Stimulated activated effector memory CD8-positive, alpha-beta T cell treated with anti-CD3 and anti-CD28 coated beads, Interleukin-12 subunit alpha, Interleukin-12 subunit beta, amount 100 ng/mL, for 72 hours (primary cell): Measurements from ENCODE around the gene DNAH17.

ENCODE experiments used
- ATAC-seq: fragments of 150-1000 bp; cut with Tn5 transposase; 2 replicates; pipeline ENCODE4 v1.10.0; 2021
- DNase-seq, 2 donors: peaks; one replicate each; pipeline ENCODE4 v3.0.0; 2021 to 2022; ENCODE audit warnings: low spot score in 2 of 2
- H3K27ac Mint-ChIP-seq: one replicate; pipeline ENCODE4 v1.8.0; 2022; ENCODE audit warnings: mild to moderate bottlenecking, mixed read lengths
- H3K36me3 Mint-ChIP-seq: one replicate; pipeline ENCODE4 v1.8.0; 2022; ENCODE audit warnings: mild to moderate bottlenecking, mixed read lengths
- H3K4me1 Mint-ChIP-seq: one replicate; pipeline ENCODE4 v1.8.0; 2022; ENCODE audit warnings: mixed read lengths
- H3K4me3 Mint-ChIP-seq: one replicate; pipeline ENCODE4 v1.8.0; 2022; ENCODE audit warnings: mild to moderate bottlenecking, mixed read lengths
- H3K9me3 Mint-ChIP-seq: one replicate; pipeline ENCODE4 v1.8.0; 2022; ENCODE audit warnings: mixed read lengths

The DNAH17 gene

GRCh38 chr17:78381601-78382232 is 195.5 kb downstream of the DNAH17 start:
- Mint-ChIP-seq H3K9me3 (no peaks in the 10 kb centered on the region), H3K4me1 (peaks cover 82% of the 10 kb centered on the region), H3K36me3 (peaks cover 70% of the 10 kb centered on the region), H3K4me3 (peak overlapping the region; percentile 97), H3K27ac (peak overlapping the region; percentile 96)
- DNase-seq = no peak
- ATAC-seq = peak; percentile 55

- no peak for DNase-seq
- Mint-ChIP-seq H3K4me3 (peak overlapping the region; percentile 97), H3K27ac (peak overlapping the region; percentile 96), H3K9me3 (no peaks in the 10 kb centered on the region), H3K36me3 (peaks cover 56% of the 10 kb centered on the region), H3K4me1 (peaks cover 69% of the 10 kb centered on the region)
- no peak for ATAC-seq
These were observed 196.8 kb downstream of the DNAH17 start for GRCh38 chr17:78380370-78380769.

- Mint-ChIP-seq H3K9me3 (no peaks in the 10 kb centered on the region), H3K36me3 (peaks cover 44% of the 10 kb centered on the region), H3K4me3 (peak overlapping the region; percentile 97), H3K27ac (peak overlapping the region; percentile 96), H3K4me1 (peaks cover 62% of the 10 kb centered on the region)
- DNase-seq (no peak), ATAC-seq (no peak)
These were observed 198.1 kb downstream of the DNAH17 start for GRCh38 chr17:78379131-78379491.

- H3K36me3 Mint-ChIP-seq = peaks cover 38% of the 10 kb centered on the region
- H3K4me1 Mint-ChIP-seq = peaks cover 56% of the 10 kb centered on the region
- peak within 1 kb of the TSS; percentile 97 for H3K4me3 Mint-ChIP-seq
- peak; percentile 81 to 92 for DNase-seq
- peak; percentile 61 for ATAC-seq
- peak within 1 kb of the TSS; percentile 96 for H3K27ac Mint-ChIP-seq
- no peaks in the 10 kb centered on the region for H3K9me3 Mint-ChIP-seq
These were observed 198.7 kb downstream of the DNAH17 start, which contains the start of gene PGS1 for GRCh38 chr17:78378225-78379130. Gene PGS1, plus strand, starts transcription at chr17:78378649. Its CDS starts 17 bp downstream, at chr17:78378666.

GRCh38 chr17:78377858-78378224 is 199.4 kb downstream of the DNAH17 start:
- Mint-ChIP-seq H3K4me3 (peak overlapping the region; percentile 97), H3K4me1 (peaks cover 50% of the 10 kb centered on the region), H3K9me3 (no peaks in the 10 kb centered on the region), H3K27ac (peak overlapping the region; percentile 96), H3K36me3 (peaks cover 32% of the 10 kb centered on the region)
- DNase-seq (peak in 1 of 2 donors; percentile 55), ATAC-seq (no peak)

- Mint-ChIP-seq H3K4me1 (peaks cover 33% of the 10 kb centered on the region), H3K27ac (no peak overlapping the region), H3K4me3 (no peak overlapping the region), H3K36me3 (peaks cover 22% of the 10 kb centered on the region), H3K9me3 (no peaks in the 10 kb centered on the region)
- no peak for DNase-seq
- ATAC-seq = no peak
These were observed 201.0 kb downstream of the DNAH17 start for GRCh38 chr17:78376161-78376560.

- H3K9me3 Mint-ChIP-seq = no peaks in the 10 kb centered on the region
- no peak for DNase-seq
- peaks cover 27% of the 10 kb centered on the region for H3K4me1 Mint-ChIP-seq
- H3K4me3 Mint-ChIP-seq = no peak overlapping the region
- no peak for ATAC-seq
- peaks cover 17% of the 10 kb centered on the region for H3K36me3 Mint-ChIP-seq
- H3K27ac Mint-ChIP-seq = no peak overlapping the region
These were observed 201.6 kb downstream of the DNAH17 start for GRCh38 chr17:78375401-78376151.

GRCh38 chr17:78374631-78375274 is 202.4 kb downstream of the DNAH17 start:
- no peak for DNase-seq
- H3K9me3 Mint-ChIP-seq = no peaks in the 10 kb centered on the region
- H3K4me3 Mint-ChIP-seq = no peak overlapping the region
- ATAC-seq = no peak
- peaks cover 9% of the 10 kb centered on the region for H3K36me3 Mint-ChIP-seq
- peaks cover 20% of the 10 kb centered on the region for H3K4me1 Mint-ChIP-seq
- no peak overlapping the region for H3K27ac Mint-ChIP-seq

- Mint-ChIP-seq H3K9me3 (no peaks in the 10 kb centered on the region), H3K27ac (no peak overlapping the region), H3K4me1 (peaks cover 17% of the 10 kb centered on the region), H3K36me3 (peaks cover 5% of the 10 kb centered on the region), H3K4me3 (no peak overlapping the region)
- DNase-seq = no peak
- no peak for ATAC-seq
These were observed 203.0 kb downstream of the DNAH17 start for GRCh38 chr17:78374189-78374588.
